ENCODE data around the gene SUSD1.

DNA sequence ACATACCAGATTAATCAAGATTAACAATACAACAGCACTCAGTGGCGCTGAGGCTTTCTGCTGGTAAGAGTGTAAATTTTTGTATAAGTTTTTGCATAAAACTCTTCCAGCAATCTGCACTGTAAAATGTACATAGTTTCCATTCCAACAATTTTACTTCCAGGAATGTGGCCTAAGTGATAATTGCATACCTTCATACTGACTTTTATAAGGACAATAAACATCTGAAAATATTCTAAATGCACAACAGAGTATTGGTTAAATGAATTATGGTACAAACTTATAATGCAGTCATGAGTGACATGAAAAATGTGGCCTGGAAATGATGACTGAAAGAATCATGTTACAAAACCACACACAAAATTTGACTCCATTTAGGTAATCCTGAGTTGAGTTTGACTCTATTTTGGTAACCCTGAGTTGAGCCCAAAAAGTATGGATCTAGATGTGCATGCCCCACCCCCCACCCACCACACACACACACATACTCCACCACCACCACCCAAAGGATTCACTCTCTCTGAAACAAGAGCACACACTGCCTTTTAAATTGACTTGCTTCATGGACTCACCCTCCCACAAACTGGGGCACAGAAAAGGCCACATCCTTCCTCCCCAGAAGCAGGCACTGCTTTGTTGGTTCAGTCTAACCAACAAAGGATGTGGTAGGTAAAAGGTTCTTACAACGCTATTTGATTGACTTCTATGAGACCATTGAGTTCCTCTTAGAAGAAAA lies 137.6 kb downstream of the SUSD1 start:
- TF ChIP-seq CTCF (IDR thresholded peaks at IDR 0.05; ENCODE audit: poor library complexity), result no peak
- TF ChIP-seq EZH2 (IDR thresholded peaks at IDR 0.05; ENCODE audit: borderline replicate concordance), result no peak
